Middle frontal gyrus (tissue), 1 donor: ENCODE data around the gene TATDN2.

ENCODE experiments used
- DNase-seq: peaks from one replicate; pipeline ENCODE4 v3.0.0-alpha.2; 2015; ENCODE audit warnings: low spot score; ENCODE audit errors: extremely low spot score

The TATDN2 gene

DNA sequence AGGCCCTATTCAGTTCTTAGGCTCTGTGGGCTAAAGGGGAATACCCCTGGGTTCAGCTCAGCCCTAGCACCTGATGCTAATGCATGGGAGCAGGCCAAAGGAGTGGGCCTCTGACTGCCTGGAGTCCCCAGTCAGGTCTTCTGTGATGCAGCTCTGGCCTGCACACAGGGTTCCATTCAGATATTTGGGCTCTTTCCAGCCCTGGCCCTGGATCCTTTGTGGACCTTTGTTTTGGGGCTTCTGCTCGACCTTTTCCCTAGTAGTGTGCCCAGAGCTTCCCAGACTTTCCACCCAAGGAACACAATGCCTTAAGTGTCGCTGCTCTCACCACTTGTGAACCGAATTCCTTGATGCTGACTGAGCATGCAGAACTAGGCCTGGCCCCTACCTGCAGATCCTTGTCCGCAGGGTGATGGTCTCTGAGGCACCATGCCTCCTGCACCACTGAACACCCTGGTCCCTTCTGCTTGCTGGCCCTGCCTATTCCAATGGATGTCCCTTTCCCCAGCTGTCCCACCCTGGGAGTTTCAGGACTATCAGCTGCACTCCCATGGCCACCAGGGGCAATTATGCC lies 67.6 kb downstream of the TATDN2 start:
- no peak for DNase-seq

DNA sequence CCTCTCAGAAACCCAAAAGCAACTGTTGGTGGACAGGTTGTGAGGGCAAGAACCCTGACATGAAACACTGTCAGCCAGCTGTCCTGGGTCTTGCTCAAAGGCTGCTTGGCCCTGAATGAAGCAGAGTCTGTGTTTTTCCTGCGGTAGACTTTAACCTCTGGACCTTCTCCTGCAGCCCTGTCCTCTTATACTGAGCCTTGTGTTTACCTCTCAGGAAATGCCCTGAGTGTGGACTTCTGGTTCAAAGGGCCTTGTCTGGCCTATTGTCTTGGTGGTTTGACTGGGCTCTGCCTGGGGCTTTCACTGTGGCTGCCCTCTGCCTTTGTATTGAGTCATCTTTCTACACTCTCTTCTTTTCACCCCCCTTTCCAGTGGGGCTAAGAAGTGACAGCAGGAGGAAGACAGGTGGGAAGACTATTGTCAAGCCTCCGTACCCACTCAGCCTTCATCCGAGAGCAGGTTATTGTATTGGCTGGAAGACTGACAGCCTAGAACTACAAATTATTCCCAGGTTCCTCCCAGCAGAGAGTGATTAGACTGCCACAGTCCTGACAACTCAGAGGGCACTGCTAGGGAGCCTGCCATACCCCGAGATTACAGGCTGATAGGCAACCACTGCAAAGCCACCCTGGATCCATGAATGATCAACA lies 69.2 kb downstream of the TATDN2 start:
- DNase-seq, result no peak

DNA sequence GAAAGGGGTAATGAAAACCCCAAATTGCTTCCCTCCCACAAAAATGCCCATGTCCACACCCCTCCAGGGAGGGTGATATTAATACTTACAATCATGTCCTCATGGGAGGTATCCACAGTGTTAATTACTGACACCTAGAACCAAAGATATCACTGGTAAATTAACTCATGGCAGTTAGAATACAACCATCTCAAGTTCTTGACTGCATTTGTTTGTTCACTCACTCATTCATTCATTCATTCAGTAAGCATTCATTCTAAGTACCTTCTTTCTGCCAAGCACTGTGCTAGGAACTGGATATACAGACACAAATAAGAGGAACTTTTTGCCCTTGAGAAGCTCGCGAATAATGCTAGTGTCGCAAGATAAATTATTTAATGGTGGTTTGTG lies 69.7 kb downstream of the TATDN2 start:
- no peak for DNase-seq

DNA sequence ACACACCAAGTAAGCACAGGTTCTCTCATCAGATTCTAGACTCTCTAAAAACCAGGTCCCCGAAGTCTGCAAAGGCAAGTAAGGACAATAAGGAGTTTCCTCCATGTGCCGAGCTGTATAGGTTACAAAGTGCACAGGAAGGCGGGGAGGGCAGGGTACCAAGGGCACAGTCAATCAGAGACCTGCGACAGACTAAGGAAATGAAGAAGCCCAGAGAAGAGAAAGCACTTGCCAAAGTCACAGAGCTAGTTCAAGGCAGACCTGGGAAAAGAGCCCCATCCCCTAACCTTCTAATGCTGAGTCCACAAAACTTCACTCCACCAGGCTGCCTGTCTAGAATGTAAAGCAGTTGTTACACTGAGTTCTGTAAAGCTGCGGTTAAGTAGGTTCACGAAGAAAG lies 71.0 kb downstream of the TATDN2 start:
- DNase-seq, result no peak

DNA sequence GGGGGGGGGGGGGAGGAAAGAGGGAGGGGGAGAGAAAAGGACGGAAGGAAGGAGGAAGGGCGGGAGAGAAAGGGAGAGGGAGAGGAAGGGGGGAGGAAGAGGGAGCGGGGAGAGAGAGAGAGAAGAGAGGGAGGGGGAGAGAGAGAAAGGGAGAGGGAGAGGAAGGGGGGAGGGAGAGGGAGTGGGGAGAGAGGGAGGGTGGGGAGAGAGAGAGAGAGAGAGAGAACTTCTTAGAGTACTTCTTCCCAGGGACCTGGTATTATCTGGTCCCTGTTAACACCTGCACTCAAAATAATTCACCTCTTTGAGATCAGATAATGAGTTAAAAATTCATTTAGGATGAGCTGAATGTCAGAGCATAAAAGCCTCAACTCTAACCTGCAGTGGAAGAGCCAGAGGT lies 71.5 kb downstream of the TATDN2 start:
- DNase-seq, result no peak

DNA sequence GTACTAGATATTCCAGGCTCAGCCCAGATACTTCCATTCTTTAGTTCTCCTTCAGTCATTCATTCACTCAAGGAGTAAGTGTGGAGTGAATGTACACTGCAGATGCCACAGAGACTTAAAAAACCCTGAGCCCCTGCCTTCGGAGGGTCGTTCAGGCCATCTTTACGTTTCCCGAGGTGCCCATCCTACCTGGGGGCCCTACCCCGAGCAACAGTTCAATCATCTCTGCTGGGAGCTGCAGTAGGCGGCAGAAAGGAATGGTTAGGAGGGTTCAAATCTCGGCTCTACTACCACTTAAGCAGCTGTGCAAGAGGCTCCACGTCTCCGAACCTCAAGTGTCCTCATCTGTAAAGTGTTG lies 72.0 kb downstream of the TATDN2 start:
- DNase-seq, result no peak

DNA sequence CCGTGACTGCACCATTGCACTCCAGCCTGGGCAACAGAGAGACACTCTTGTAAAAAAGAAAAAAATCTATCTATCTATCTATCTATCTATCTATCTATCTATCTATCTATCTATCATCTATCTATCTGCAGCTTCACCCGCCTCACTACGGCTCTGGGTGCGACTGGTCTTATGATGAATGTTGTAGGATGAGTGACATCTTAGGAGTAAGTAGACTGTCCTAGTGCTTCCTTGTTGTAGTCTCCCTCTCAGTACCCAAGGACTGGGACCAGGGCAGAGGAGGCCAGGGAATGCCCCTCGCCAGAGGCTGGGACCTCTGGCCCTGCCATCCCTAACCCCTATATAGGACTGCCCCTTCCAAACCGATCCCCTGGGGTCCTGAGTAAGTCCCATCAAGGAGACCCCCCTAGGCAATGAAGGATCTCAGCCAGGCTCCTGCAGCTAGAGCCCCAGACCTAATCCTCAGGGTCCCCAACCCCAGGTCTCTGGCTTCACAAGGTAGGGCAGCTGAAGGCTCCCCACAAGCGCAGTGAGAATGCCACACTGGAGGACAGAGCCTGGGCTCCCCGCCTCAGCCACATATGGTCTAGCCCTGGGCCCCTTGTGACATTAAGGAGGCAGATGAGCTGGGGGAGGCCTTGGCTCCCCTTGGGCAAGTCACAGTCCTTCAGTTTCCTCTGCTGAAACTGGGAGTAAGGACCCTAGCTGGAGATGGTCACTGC lies 73.5 kb downstream of the TATDN2 start:
- DNase-seq, result no peak

DNA sequence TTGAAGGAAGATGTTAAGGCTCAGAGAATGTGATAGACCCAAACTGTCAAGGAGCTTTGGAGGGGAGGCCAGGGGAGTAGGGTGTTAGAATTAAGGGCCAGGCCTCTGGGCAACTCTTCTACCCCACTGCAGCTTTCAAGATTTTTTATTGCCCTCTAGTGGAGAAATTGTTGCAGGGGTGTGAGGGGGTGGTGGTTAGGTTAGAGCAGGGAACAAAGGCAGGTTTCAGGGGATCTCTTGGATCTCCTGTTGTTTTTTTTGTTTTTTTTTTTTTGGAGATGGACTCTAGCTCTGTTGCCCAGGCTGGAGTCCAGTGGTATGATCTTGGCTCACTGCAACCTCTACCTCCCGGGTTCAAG lies 74.1 kb downstream of the TATDN2 start:
- DNase-seq, result no peak

DNA sequence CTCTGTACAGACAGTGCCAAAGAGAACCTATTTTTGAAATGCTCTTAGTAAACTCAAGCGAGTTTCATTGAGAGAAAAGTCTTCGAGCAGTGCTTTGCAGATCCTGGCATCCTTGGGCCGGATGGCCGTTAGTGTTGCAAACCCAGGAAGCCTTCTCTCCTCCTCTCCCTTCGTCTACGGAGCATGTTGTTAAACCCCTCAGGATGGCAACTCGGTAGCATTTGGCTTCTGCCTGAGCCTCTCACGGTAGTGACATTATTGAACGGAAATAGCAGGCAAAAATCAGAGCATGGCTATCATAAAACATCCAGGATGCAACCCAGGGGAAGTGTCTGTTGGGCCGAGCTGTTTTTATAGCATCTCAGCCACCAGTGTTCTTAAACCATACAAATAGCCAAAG lies 79.3 kb downstream of the TATDN2 start:
- DNase-seq, result no peak

DNA sequence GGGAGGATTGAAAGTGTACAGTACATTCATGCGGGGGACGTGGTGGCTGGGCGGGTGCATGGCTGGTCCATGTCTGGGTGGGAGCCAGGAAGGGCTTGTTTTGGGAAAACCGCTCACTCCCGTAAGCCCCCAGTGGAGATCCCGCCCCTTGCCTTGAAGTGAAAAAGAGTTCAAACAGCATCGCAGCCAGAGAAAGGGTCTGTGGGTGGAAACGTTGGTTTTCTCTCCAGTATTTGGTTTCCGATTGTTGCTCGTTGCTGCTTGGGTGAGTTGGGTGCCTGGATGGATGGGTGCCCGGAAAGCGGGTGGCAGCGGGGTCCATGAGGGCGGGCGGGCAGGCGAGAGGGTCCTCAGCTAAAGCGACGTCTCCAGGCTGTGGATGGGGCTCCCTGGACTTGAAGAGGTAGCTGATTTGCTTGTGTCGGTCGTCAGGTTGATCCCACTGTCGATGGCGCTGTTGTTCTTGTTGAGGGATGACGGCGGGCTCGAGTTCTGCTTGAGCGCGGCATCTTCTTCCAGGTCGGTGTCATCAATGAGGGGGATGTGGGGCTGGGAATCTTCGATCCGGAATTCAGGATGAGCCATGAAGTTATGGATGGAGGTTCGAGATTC lies 80.3 kb downstream of the TATDN2 start:
- no peak for DNase-seq

DNA sequence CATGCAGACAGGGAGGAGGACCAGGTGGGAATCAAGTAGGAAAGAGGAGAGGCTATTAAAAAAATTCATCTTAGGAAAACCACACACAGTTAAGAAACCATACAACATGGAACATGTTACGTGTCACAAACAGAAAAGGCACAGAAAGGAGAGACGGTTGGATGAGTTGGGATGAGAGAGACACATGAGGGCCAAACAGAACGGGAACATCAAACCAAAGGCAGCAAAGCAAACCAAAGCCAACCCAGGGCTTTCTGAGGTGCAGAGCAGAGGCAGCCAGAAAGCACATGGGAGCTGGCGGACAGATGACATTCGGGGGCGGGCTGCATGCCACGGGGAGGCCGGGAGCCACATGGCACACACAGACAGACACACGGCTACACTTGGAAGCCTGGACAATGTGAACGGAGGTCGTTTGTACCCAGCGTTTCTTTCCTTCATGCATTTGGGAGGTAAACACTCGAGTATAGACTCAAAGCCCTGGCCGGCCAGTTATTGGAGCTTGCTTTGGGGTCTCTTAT lies 81.3 kb downstream of the TATDN2 start:
- DNase-seq, result no peak

DNA sequence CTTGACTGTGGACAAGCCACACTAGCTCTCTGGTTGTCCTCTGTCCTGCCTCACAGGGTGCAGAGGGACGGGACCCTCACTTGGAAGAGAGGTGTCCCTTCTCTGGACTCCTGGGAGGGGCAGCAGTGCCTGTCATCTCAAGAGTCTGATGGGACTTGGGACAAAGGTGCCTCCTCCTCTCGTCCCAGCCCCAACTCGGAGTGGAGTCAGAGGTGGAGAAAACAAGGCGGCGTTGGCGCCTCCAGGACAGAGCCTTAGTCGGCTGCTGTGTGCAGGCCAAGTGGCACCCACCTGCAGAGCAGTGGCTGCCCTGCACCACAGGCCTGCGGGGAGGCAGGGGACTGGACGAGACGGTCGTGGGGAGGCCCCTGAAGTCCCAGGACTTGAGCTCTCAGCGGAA lies 82.1 kb downstream of the TATDN2 start:
- no peak for DNase-seq
